Pancreas (tissue), 10 donors: ENCODE measurements around the gene GRIP1. TPM values are rescaled to one million over a fixed set of nuclear protein-coding genes. Genes with fewer than 3 reads are reported as not detected.

Experiments used
- ATAC-seq, 4 donors: fragments of 200-7000 bp; cut with Tn5 transposase; one replicate each; pipeline versions ENCODE4 v1.8.0 to v1.9.1; 2020; ENCODE audit warnings: mild to moderate bottlenecking in 4 of 4, moderate library complexity in 4 of 4
- DNase-seq, 6 donors: peaks; one replicate each; pipeline ENCODE4 v3.0.0-alpha.2; 2020
- FAIRE-seq: peaks from 2 replicates; lab custom pipeline; 2012; peaks lifted over from hg19 to GRCh38; lab: Jason Lieb, UNC
- H3K27ac ChIP-seq, 4 donors: fragments of 200-600 bp; sonication (generic); 1 replicate in 3 of 4; 2 replicates in 1 of 4; pipeline versions ENCODE4 v1.5.0 to v1.8.0; 2020
- H3K27me3 ChIP-seq, 4 donors: fragments of 200-600 bp; one replicate each; pipeline ENCODE4 v1.8.0; 2021
- H3K36me3 ChIP-seq, 3 donors: fragments of 200-600 bp; sonication (generic) in 1 of 3; one replicate each; pipeline versions ENCODE4 v1.5.0 to v1.8.0; 2020 to 2021
- H3K4me1 ChIP-seq, 3 donors: fragments of 200-600 bp; one replicate each; pipeline ENCODE4 v1.8.0; 2021
- H3K4me3 ChIP-seq, 4 donors: fragments of 200-600 bp; sonication (generic) in 2 of 4; one replicate each; pipeline versions ENCODE4 v1.5.0 to v1.8.0; 2020 to 2021
- H3K9me3 ChIP-seq, 4 donors: fragments of 200-600 bp; one replicate each; pipeline ENCODE4 v1.8.0; 2021
- CTCF ChIP-seq, 4 donors: fragments of 200-600 bp; sonication (generic) in 3 of 4; IDR thresholded peaks; one replicate each; pipeline versions ENCODE4 v1.5.0 to v1.8.0; 2021; ENCODE audit warnings: antibody characterized with exemption in 4 of 4
- WGBS, 2 donors: extraction: QIAGEN DNeasy Blood & Tissue Kit; methylation state at CpG; one replicate each; pipeline ENCODE4 v1.1.7; 2013; 5-methylcytosine and 5-hydroxymethylcytosine counted together
- intact Hi-C, 3 donors: fragments of 100-400 bp; cut with DNase I; formaldehyde crosslinking; loops; one replicate each; pipeline versions ENCODE4 v1.11.1 to v1.14.2; 2022
- polyA plus RNA-seq, 2 donors: library from polyadenylated mRNA; stranded (reverse); fragments of 200-250 nt; gene quantifications; one replicate each; pipeline ENCODE4 v1.2.3, GENCODE V29; 2013
- total RNA-seq, 6 donors: library from RNA; stranded (reverse); fragmentation: NEBNext Ultra II Directional in 4 of 6; extraction: Animal tissue kit (Norgen Biotek cat#: 25700) in 4 of 6; gene quantifications; one replicate each; pipeline versions ENCODE4 v1.2.1 to v1.2.4, GENCODE V29; 2021 to 2023
- donor health status: healthy with polysubstance abuse.
- donor health status: DM: no; HTN: no; CAD: no; lungs with moderate emphysema.
- donor health status: DM: no; HTN: no; CAD: no.
- donor health status: control.
- donor health status: control.
- donor health status: Bipolar disorder and iron deficiency.
- donor health status: DM: yes; HTN: yes; CAD: no.
- donor health status: DM: no; HTN: no; CAD: no.
- donor health status: DM: no; HTN: no; CAD: no.
- donor health status: DM: yes; HTN: yes; CAD: no.

Gene GRIP1
- total and polyA plus RNA-seq, 8 donors: 0.89 to 6.8 (median 4.7) TPM

GRCh38 chr12:66629138-66629870 is 49.6 kb downstream of the GRIP1 start:
- no peaks in the 10 kb centered on the region for H3K36me3 ChIP-seq
- no peak for FAIRE-seq
- peak overlapping the region in 2 of 4 donors; percentile 41 to 68 for H3K27ac ChIP-seq
- H3K27me3 ChIP-seq: no peaks in the 10 kb centered on the region
- no peaks in the 10 kb centered on the region for H3K9me3 ChIP-seq
- no peak overlapping the region for H3K4me3 ChIP-seq
- ATAC-seq: peak; percentile 81 to 92 (median 86)
- peak in 2 of 6 donors; percentile 8 to 22 for DNase-seq
- intact Hi-C loops: no loop called here
- 14 to 16% methylated on average over 5 of the region's 5 CpGs for WGBS, 2 donors
- TF ChIP-seq CTCF (IDR thresholded peaks at IDR 0.05): no peak
- H3K4me1 ChIP-seq: peaks cover 0 to 28% (median 17%) of the 10 kb centered on the region in 3 donors

- Histone ChIP-seq H3K4me1 (peaks cover 0 to 28% (median 17%) of the 10 kb centered on the region in 3 donors), H3K27me3 (no peaks in the 10 kb centered on the region), H3K9me3 (no peaks in the 10 kb centered on the region), H3K4me3 (no peak overlapping the region), H3K36me3 (no peaks in the 10 kb centered on the region), H3K27ac (no peak overlapping the region)
- DNase-seq (no peak), ATAC-seq (no peak), FAIRE-seq (no peak)
- no peak for TF ChIP-seq CTCF (IDR thresholded peaks at IDR 0.05)
- intact Hi-C loops: no loop called here
- WGBS, 2 donors: 75 to 89% methylated on average over 2 of the region's 2 CpGs
These were observed 50.9 kb downstream of the GRIP1 start for GRCh38 chr12:66627988-66628317.

GRCh38 chr12:66627270-66627987 is 51.4 kb downstream of the GRIP1 start:
- Histone ChIP-seq H3K27me3 (no peaks in the 10 kb centered on the region), H3K9me3 (no peaks in the 10 kb centered on the region), H3K4me3 (no peak overlapping the region), H3K36me3 (no peaks in the 10 kb centered on the region), H3K4me1 (peaks cover 0 to 28% (median 17%) of the 10 kb centered on the region in 3 donors), H3K27ac (no peak overlapping the region)
- no peak for TF ChIP-seq CTCF (IDR thresholded peaks at IDR 0.05)
- ATAC-seq: peak in 1 of 4 donors; percentile 19
- intact Hi-C loops: no loop called here
- 75 to 77% methylated on average over 4 of the region's 4 CpGs for WGBS, 2 donors
- no peak for FAIRE-seq
- DNase-seq: no peak

GRCh38 chr12:66624806-66625205 is 54.1 kb downstream of the GRIP1 start:
- Histone ChIP-seq H3K4me1 (peaks cover 0 to 17% (median 13%) of the 10 kb centered on the region in 3 donors), H3K36me3 (no peaks in the 10 kb centered on the region), H3K27me3 (no peaks in the 10 kb centered on the region), H3K27ac (no peak overlapping the region), H3K4me3 (no peak overlapping the region), H3K9me3 (no peaks in the 10 kb centered on the region)
- ATAC-seq: no peak
- WGBS, 2 donors: 86 to 93% methylated on average over 2 of the region's 2 CpGs
- DNase-seq: no peak
- intact Hi-C loops: no loop called here
- no peak for TF ChIP-seq CTCF (IDR thresholded peaks at IDR 0.05)
- FAIRE-seq: no peak

- intact Hi-C loops: no loop called here
- Histone ChIP-seq H3K4me1 (peaks cover 0 to 5% (median 5%) of the 10 kb centered on the region in 3 donors), H3K9me3 (no peaks in the 10 kb centered on the region), H3K36me3 (no peaks in the 10 kb centered on the region), H3K27me3 (no peaks in the 10 kb centered on the region), H3K4me3 (no peak overlapping the region), H3K27ac (no peak overlapping the region)
- ATAC-seq: no peak
- no peak for DNase-seq
- no peak for FAIRE-seq
- TF ChIP-seq CTCF (IDR thresholded peaks at IDR 0.05): no peak
These were observed 55.4 kb downstream of the GRIP1 start for GRCh38 chr12:66623455-66623854.
